Parathyroid adenoma (tissue), 2 donors: ENCODE measurements around the gene MYO16.

Source experiments
- H2AFZ ChIP-seq: fragments of 300-600 bp; sonication (generic); one replicate; pipeline ENCODE4 v1.7.0; 2017; ENCODE audit warnings: antibody characterized with exemption, mild to moderate bottlenecking
- H3K27ac ChIP-seq: fragments of 300-600 bp; sonication (generic); one replicate; pipeline ENCODE4 v1.7.0; 2017
- H3K27me3 ChIP-seq: fragments of 300-600 bp; sonication (generic); one replicate; pipeline ENCODE4 v1.7.0; 2017; ENCODE audit warnings: low read length; ENCODE audit not compliant: control insufficient read depth, insufficient read depth
- H3K36me3 ChIP-seq: fragments of 300-600 bp; sonication (generic); one replicate; pipeline ENCODE4 v1.7.0; 2017; ENCODE audit warnings: low read length; ENCODE audit not compliant: control insufficient read depth, insufficient read depth
- H3K4me1 ChIP-seq: fragments of 300-600 bp; sonication (generic); one replicate; pipeline ENCODE4 v1.7.0; 2017; ENCODE audit warnings: control low read depth
- H3K4me2 ChIP-seq: fragments of 300-600 bp; sonication (generic); one replicate; pipeline ENCODE4 v1.7.0; 2017; ENCODE audit warnings: low read length
- H3K4me3 ChIP-seq: fragments of 300-600 bp; sonication (generic); one replicate; pipeline ENCODE4 v1.7.0; 2017; ENCODE audit warnings: low read depth, low read length
- H3K79me2 ChIP-seq: fragments of 300-600 bp; sonication (generic); one replicate; pipeline ENCODE4 v1.7.0; 2017; ENCODE audit warnings: control low read depth
- H3K9ac ChIP-seq: fragments of 300-600 bp; sonication (generic); one replicate; pipeline ENCODE4 v1.7.0; 2017; ENCODE audit warnings: mild to moderate bottlenecking
- H3K9me3 ChIP-seq: fragments of 300-600 bp; sonication (generic); one replicate; pipeline ENCODE4 v1.7.0; 2017; ENCODE audit warnings: low read length; ENCODE audit not compliant: control insufficient read depth
- TF ChIP-seq, protein P1 (sequence below): fragments of 300-600 bp; sonication (generic); IDR thresholded peaks from one replicate; pipeline ENCODE4 v1.7.0; 2017; ENCODE audit warnings: antibody characterized with exemption, mild to moderate bottlenecking
- donor health status: primary hyperparathyroidism.

Gene MYO16

GRCh38 chr13:108752276-108752675 is 122.9 kb downstream of the MYO16 start:
- no peaks in the 10 kb centered on the region for H3K27me3 ChIP-seq
- H3K36me3 ChIP-seq, result no peaks in the 10 kb centered on the region
- TF ChIP-seq, protein P1, sequence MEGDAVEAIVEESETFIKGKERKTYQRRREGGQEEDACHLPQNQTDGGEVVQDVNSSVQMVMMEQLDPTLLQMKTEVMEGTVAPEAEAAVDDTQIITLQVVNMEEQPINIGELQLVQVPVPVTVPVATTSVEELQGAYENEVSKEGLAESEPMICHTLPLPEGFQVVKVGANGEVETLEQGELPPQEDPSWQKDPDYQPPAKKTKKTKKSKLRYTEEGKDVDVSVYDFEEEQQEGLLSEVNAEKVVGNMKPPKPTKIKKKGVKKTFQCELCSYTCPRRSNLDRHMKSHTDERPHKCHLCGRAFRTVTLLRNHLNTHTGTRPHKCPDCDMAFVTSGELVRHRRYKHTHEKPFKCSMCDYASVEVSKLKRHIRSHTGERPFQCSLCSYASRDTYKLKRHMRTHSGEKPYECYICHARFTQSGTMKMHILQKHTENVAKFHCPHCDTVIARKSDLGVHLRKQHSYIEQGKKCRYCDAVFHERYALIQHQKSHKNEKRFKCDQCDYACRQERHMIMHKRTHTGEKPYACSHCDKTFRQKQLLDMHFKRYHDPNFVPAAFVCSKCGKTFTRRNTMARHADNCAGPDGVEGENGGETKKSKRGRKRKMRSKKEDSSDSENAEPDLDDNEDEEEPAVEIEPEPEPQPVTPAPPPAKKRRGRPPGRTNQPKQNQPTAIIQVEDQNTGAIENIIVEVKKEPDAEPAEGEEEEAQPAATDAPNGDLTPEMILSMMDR, result no peak
- H2AFZ ChIP-seq, result no peak overlapping the region
- no peaks in the 10 kb centered on the region for H3K9me3 ChIP-seq
- no peaks in the 10 kb centered on the region for H3K79me2 ChIP-seq
- no peaks in the 10 kb centered on the region for H3K4me1 ChIP-seq
- H3K4me2 ChIP-seq, result no peak overlapping the region
- H3K4me3 ChIP-seq, result no peak overlapping the region
- no peak overlapping the region for H3K27ac ChIP-seq
- no peak overlapping the region for H3K9ac ChIP-seq

GRCh38 chr13:108755083-108755482 is 125.7 kb downstream of the MYO16 start:
- no peak overlapping the region for H3K9ac ChIP-seq
- no peaks in the 10 kb centered on the region for H3K79me2 ChIP-seq
- no peak overlapping the region for H3K4me2 ChIP-seq
- H2AFZ ChIP-seq, result no peak overlapping the region
- no peak overlapping the region for H3K27ac ChIP-seq
- TF ChIP-seq, protein P1, result no peak
- H3K36me3 ChIP-seq, result no peaks in the 10 kb centered on the region
- no peaks in the 10 kb centered on the region for H3K9me3 ChIP-seq
- no peaks in the 10 kb centered on the region for H3K27me3 ChIP-seq
- no peaks in the 10 kb centered on the region for H3K4me1 ChIP-seq
- H3K4me3 ChIP-seq, result no peak overlapping the region

DNA sequence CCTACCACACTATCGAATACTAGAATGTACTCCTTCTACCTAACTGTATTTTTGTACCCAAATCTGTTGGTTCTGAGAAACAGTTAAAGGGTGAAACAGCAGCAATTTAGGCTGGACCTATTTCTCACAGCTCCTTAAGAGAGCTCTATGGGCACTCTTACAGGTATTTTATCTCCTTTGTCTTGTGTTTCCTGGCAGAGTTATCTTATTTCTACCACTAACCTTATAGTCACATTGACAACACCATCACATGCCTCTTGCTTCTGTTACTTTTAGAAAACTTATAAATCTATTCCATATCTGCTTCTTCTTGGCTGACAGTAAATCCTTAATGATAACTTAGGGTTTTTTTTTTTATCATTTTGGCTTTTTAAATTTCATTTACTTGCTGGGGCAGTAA is 130.7 kb downstream of the MYO16 start:
- H3K9me3 ChIP-seq, result no peaks in the 10 kb centered on the region
- no peaks in the 10 kb centered on the region for H3K79me2 ChIP-seq
- no peak overlapping the region for H3K9ac ChIP-seq
- H3K36me3 ChIP-seq, result no peaks in the 10 kb centered on the region
- H3K27me3 ChIP-seq, result no peaks in the 10 kb centered on the region
- no peak overlapping the region for H3K27ac ChIP-seq
- no peaks in the 10 kb centered on the region for H3K4me1 ChIP-seq
- no peak overlapping the region for H2AFZ ChIP-seq
- no peak overlapping the region for H3K4me3 ChIP-seq
- no peak overlapping the region for H3K4me2 ChIP-seq
- TF ChIP-seq, protein P1, result no peak

DNA sequence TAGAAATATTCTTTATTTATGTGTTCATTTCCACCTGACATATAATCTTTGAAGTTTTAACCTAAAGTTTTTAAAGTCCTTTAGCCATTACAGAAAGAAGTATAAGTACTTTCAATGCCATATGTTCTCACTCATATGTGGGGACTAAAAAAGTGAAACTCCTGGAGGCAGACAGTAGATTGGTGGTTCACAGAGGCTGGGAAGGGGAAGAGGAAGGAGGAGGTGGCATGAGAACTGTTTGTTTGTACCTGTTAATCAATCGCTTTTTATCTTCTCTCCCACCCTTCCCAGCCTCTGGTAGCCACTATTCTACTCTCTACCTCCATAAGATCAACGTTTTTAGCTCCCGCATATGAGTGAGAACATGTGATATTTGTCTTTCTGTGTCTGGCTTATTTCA is 131.1 kb downstream of the MYO16 start:
- TF ChIP-seq, protein P1, result no peak
- Histone ChIP-seq H3K79me2 (no peaks in the 10 kb centered on the region), H3K9me3 (no peaks in the 10 kb centered on the region), H3K4me1 (no peaks in the 10 kb centered on the region), H3K27me3 (no peaks in the 10 kb centered on the region), H3K9ac (no peak overlapping the region), H3K27ac (no peak overlapping the region), H2AFZ (no peak overlapping the region), H3K4me2 (no peak overlapping the region), H3K36me3 (no peaks in the 10 kb centered on the region), H3K4me3 (no peak overlapping the region)

DNA sequence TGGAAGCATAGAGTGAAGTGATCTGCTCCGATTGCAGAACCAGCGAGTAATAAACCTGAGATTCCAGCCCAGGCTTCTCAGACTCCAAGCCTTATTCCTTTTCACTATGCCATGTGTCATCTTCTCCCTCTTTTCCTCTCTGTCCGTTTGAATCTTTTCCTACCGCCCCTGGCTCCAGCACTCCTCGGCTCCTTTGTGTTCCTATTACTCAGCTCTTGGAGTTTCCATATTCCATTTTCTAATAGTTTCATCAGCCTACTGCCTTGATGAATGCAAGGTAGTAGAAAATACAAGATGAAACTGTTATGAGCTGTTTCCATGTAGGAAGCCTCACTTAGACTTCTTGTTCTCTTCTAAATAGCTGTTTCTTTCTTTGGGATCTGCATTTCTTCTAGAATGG is 138.6 kb downstream of the MYO16 start:
- Histone ChIP-seq H3K4me2 (no peak overlapping the region), H3K4me3 (no peak overlapping the region), H3K27ac (no peak overlapping the region), H3K79me2 (no peaks in the 10 kb centered on the region), H3K27me3 (no peaks in the 10 kb centered on the region), H2AFZ (no peak overlapping the region), H3K4me1 (no peaks in the 10 kb centered on the region), H3K36me3 (no peaks in the 10 kb centered on the region), H3K9ac (no peak overlapping the region), H3K9me3 (no peaks in the 10 kb centered on the region)
- TF ChIP-seq, protein P1, result no peak
